HepG2 (cell line): Measurements from ENCODE around the gene OR14I1. TPM values are rescaled to one million over a fixed set of nuclear protein-coding genes. Genes with fewer than 3 reads are reported as not detected.

Experiments used
- ATAC-seq: fragments of 200-7000 bp; cut with Tn5 transposase; 3 replicates; pipeline ENCODE4 v1.9.1; 2020; ENCODE audit warnings: mild to moderate bottlenecking, moderate library complexity
- BruUV-seq: library from RNA; stranded (reverse); fragments of 400-500 nt; replicated peaks from 2 replicates; lab custom pipeline; 2021; lab: Mats Ljungman, UMichigan
- CTCF ChIA-PET: fragments of 300-600 bp; formaldehyde crosslinking; extraction: SDS; loops from one replicate; lab custom pipeline; 2021; ENCODE audit warnings: low total read pairs, inconsistent platforms, low intra/inter-chr PET ratio; lab: Yijun Ruan, JAX
- POLR2A ChIA-PET: fragments of 350-600 bp; sonication (Branson Sonifier 250); formaldehyde crosslinking; loops from one replicate; lab custom pipeline; 2020; ENCODE audit warnings: antibody characterized with exemption, inconsistent platforms; lab: Yijun Ruan, JAX
- DNase-seq: peaks from one replicate; pipeline ENCODE4 v3.0.0-alpha.2; 2015; ENCODE audit warnings: low spot score
- FAIRE-seq: peaks from 3 replicates; lab custom pipeline; 2011; peaks lifted over from hg19 to GRCh38; lab: Jason Lieb, UNC
- H2AFZ ChIP-seq: one replicate; pipeline ENCODE4 v1.6.1; 2011; ENCODE audit warnings: low read length, inconsistent platforms
- H3K27ac ChIP-seq: fragments of 300-600 bp; 3 replicates; pipeline ENCODE4 v1.8.0; 2011; ENCODE audit warnings: mixed run types, mild to moderate bottlenecking, mixed read lengths, low read length, inconsistent platforms; ENCODE audit not compliant: insufficient read depth; ENCODE audit errors: extremely low read length
- H3K27me3 ChIP-seq, 2 experiments: fragments of 200-600 bp in 1 of 2; 2 replicates in 1 of 2; 3 replicates in 1 of 2; pipeline versions ENCODE4 v1.6.0 to v1.8.0; 2011; ENCODE audit warnings: low read length in 2 of 2, mild to moderate bottlenecking in 2 of 2, moderate library complexity in 2 of 2, inconsistent platforms in 1 of 2; ENCODE audit not compliant: insufficient read depth in 2 of 2, control insufficient read depth in 1 of 2
- H3K36me3 ChIP-seq, 2 experiments: fragments of 200-600 bp in 1 of 2; replicated peaks in 1 of 2; 2 replicates in 1 of 2; 3 replicates in 1 of 2; pipeline versions ENCODE4 v1.5.1 to v1.8.0; 2011; ENCODE audit warnings: low read length in 2 of 2, inconsistent platforms in 1 of 2; ENCODE audit not compliant: insufficient read depth in 2 of 2, control insufficient read depth in 1 of 2
- H3K4me1 ChIP-seq: 2 replicates; pipeline ENCODE4 v1.5.1; 2012; ENCODE audit warnings: low read length, inconsistent platforms; ENCODE audit not compliant: insufficient read depth
- H3K4me2 ChIP-seq: 2 replicates; pipeline ENCODE4 v1.6.0; 2011; ENCODE audit warnings: low read depth, low read length, inconsistent platforms
- H3K4me3 ChIP-seq, 3 experiments: fragments of 200-600 bp in 1 of 3; sonication (generic), shearing (Covaris generic) in 1 of 3; replicated peaks in 1 of 3; 2 replicates each; pipeline ENCODE4 v1.5.1; 2011 to 2016; ENCODE audit warnings: low read length in 3 of 3, inconsistent platforms in 2 of 3, low read depth in 2 of 3, mild to moderate bottlenecking in 2 of 3, control low read depth in 1 of 3, mixed read lengths in 1 of 3; ENCODE audit not compliant: insufficient read depth in 1 of 3
- H3K79me2 ChIP-seq: one replicate; pipeline ENCODE4 v1.6.1; 2011; ENCODE audit warnings: low read length, inconsistent platforms; ENCODE audit not compliant: insufficient read depth
- H3K9ac ChIP-seq: 2 replicates; pipeline ENCODE4 v1.6.0; 2011; ENCODE audit warnings: mild to moderate bottlenecking, low read depth, low read length, inconsistent platforms; ENCODE audit not compliant: insufficient read depth
- H3K9me3 ChIP-seq: 2 replicates; pipeline ENCODE4 v1.5.1; 2012; ENCODE audit warnings: mild to moderate bottlenecking, low read length
- H4K20me1 ChIP-seq: 2 replicates; pipeline ENCODE4 v1.6.0; 2011; ENCODE audit warnings: inconsistent platforms, mild to moderate bottlenecking, low read length, moderate library complexity; ENCODE audit not compliant: insufficient read depth
- ETV6 ChIP-seq: sonication (generic); formaldehyde crosslinking; conservative IDR thresholded peaks from 2 replicates; pipeline ENCODE4 v1.4.0; 2020; ENCODE audit warnings: missing genetic modification reagents
- GABPB1 ChIP-seq: IDR thresholded peaks from 2 replicates; pipeline ENCODE4 v1.6.1; 2016; ENCODE audit warnings: mild to moderate bottlenecking, missing genetic modification reagents, moderate library complexity, missing compliant biosample characterization
- GMEB1 ChIP-seq: sonication (generic); formaldehyde crosslinking; IDR thresholded peaks from 2 replicates; pipeline ENCODE4 v1.5.1; 2020; ENCODE audit warnings: missing genetic modification reagents, mild to moderate bottlenecking, borderline replicate concordance
- HOXA7 ChIP-seq: sonication (generic); formaldehyde crosslinking; IDR thresholded peaks from 2 replicates; pipeline ENCODE4 v1.8.1; 2022; ENCODE audit warnings: mild to moderate bottlenecking, missing genetic modification reagents, moderate library complexity
- KDM2A ChIP-seq: sonication (generic); formaldehyde crosslinking; IDR thresholded peaks from 2 replicates; pipeline ENCODE4 v1.4.0; 2020; ENCODE audit warnings: low read depth, missing genetic modification reagents, borderline replicate concordance
- NFKB2 ChIP-seq: sonication (generic); formaldehyde crosslinking; IDR thresholded peaks from 2 replicates; pipeline ENCODE4 v1.4.0; 2020; ENCODE audit warnings: missing genetic modification reagents, borderline replicate concordance
- SRSF4 ChIP-seq: fragments of 200-400 bp; formaldehyde crosslinking; IDR thresholded peaks from one replicate; pipeline ENCODE4 v1.6.1; 2018; ENCODE audit warnings: mild to moderate bottlenecking, low read depth, low read length, moderate library complexity; ENCODE audit not compliant: poor library complexity, severe bottlenecking
- STAG1 ChIP-seq: sonication (generic); formaldehyde crosslinking; IDR thresholded peaks from 2 replicates; pipeline ENCODE4 v1.4.0; 2020; ENCODE audit warnings: missing genetic modification reagents
- TBP ChIP-seq: sonication (generic); formaldehyde crosslinking; IDR thresholded peaks from 2 replicates; pipeline ENCODE4 v1.5.0; 2020; ENCODE audit warnings: missing genetic modification reagents
- ZNF737 ChIP-seq: sonication (generic); formaldehyde crosslinking; IDR thresholded peaks from 2 replicates; pipeline ENCODE4 v1.5.0; 2020; ENCODE audit warnings: missing genetic modification reagents, mild to moderate bottlenecking, borderline replicate concordance
- WGBS: methylation state at CpG from one replicate; pipeline ENCODE4 v1.1.6; 2017; ENCODE audit warnings: low lambda C conversion rate; 5-methylcytosine and 5-hydroxymethylcytosine counted together
- in situ Hi-C: cut with HindIII; loops from 2 replicates; pipeline ENCODE4 v1.10.0; 2017; ENCODE audit warnings: low pct_unique_long_range_greater_than_20kb; ENCODE audit not compliant: extremely low pct_ligation_motif_present
- intact Hi-C: fragments of 100-400 bp; cut with micrococcal nuclease; formaldehyde crosslinking; loops from one replicate; pipeline ENCODE4 v1.10.0; 2022; ENCODE audit not compliant: unreplicated experiment
- polyA plus RNA-seq, 8 experiments: library from polyadenylated mRNA; depleted of rRNA in 3 of 8; stranded (reverse) in 7 of 8; unstranded in 1 of 8; fragments of >200 nt; fragmentation: Illumina TruSeq in 4 of 8; extraction: Trizol in 4 of 8; gene quantifications; 2 replicates each; pipeline versions ENCODE4 v1.2.1 to v1.2.3, GENCODE V29; 2011 to 2016; ENCODE audit warnings: low read depth in 4 of 8, missing spikeins in 1 of 8, mixed read lengths in 1 of 8; ENCODE audit not compliant: insufficient read depth in 1 of 8
- total RNA-seq, 5 experiments: library from RNA; depleted of rRNA; stranded (reverse); fragments of >200 nt; fragmentation: Illumina TruSeq; extraction: Trizol; gene quantifications; 2 replicates each; pipeline ENCODE4 v1.2.3, GENCODE V29; 2016; ENCODE audit warnings: low read depth in 1 of 5
- TF ChIP-seq, protein P1 (sequence below): sonication (generic); formaldehyde crosslinking; IDR thresholded peaks from 2 replicates; pipeline ENCODE4 v1.5.0; 2020; ENCODE audit warnings: mild to moderate bottlenecking, missing genetic modification reagents, moderate library complexity

Gene OR14I1
- total and polyA plus RNA-seq, 2 of the 13 experiments (the other 11 are each of a cell fraction or from before 2014, with no cell fraction given), result not detected

GRCh38 chr1:248697907-248698306 is 4.7 kb downstream of the OR14I1 start:
- ChIA-PET POLR2A (no interaction called here), CTCF (interaction anchor here (4.3 kb wide), 1 partner anchor 108 kb away, joined by 40 read pairs; no protein-coding TSS in a partner anchor)
- no peaks in the 10 kb centered on the region for H3K4me1 ChIP-seq
- H4K20me1 ChIP-seq, result no peaks in the 10 kb centered on the region
- H3K36me3 ChIP-seq, result no peaks in the 10 kb centered on the region
- intact Hi-C loops (loop anchor here (5.0 kb wide), 1 partner anchor 94 kb away; no protein-coding TSS in a partner anchor), in situ Hi-C loops (loop anchor here (10.0 kb wide), 1 partner anchor 73 kb away; no protein-coding TSS in a partner anchor)
- TF ChIP-seq, protein P1, sequence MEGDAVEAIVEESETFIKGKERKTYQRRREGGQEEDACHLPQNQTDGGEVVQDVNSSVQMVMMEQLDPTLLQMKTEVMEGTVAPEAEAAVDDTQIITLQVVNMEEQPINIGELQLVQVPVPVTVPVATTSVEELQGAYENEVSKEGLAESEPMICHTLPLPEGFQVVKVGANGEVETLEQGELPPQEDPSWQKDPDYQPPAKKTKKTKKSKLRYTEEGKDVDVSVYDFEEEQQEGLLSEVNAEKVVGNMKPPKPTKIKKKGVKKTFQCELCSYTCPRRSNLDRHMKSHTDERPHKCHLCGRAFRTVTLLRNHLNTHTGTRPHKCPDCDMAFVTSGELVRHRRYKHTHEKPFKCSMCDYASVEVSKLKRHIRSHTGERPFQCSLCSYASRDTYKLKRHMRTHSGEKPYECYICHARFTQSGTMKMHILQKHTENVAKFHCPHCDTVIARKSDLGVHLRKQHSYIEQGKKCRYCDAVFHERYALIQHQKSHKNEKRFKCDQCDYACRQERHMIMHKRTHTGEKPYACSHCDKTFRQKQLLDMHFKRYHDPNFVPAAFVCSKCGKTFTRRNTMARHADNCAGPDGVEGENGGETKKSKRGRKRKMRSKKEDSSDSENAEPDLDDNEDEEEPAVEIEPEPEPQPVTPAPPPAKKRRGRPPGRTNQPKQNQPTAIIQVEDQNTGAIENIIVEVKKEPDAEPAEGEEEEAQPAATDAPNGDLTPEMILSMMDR (CRISPR knock-in tag), result peak; percentile 22; the same call in 1 of the 2 replicates
- no peak for TF ChIP-seq TBP (CRISPR knock-in tag)
- peak; percentile 45 for TF ChIP-seq STAG1
- H3K9ac ChIP-seq, result no peak overlapping the region
- H2AFZ ChIP-seq, result no peak overlapping the region
- no peaks in the 10 kb centered on the region for H3K79me2 ChIP-seq
- 39% methylated on average over 6 of the region's 6 CpGs for WGBS
- FAIRE-seq (no peak), ATAC-seq (no peak), DNase-seq (no peak)
- BruUV-seq, result no TSS peak
- no peak overlapping the region for H3K4me3 ChIP-seq
- H3K9me3 ChIP-seq, result no peaks in the 10 kb centered on the region
- no peak overlapping the region for H3K4me2 ChIP-seq
- no peaks in the 10 kb centered on the region for H3K27me3 ChIP-seq
- H3K27ac ChIP-seq, result no peak overlapping the region

DNA sequence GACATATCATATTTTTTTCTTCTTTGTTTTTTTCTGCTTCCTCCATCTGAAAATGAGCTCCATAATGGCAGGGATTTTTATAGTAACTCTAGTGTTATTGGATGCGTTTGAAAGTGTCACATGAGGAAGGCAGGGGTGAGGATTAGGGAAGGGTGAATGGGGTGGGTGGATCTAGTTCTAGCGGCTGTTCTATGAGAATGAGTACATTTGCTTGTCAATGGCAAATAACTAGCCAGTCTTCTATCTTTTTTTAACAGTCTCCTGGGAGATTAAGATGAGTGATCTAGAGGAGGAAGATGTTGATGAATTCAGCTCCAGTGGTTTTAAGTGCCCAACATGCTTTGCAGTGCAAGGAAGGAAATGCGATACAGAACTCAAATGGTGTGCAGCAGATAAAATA is 5.8 kb downstream of the OR14I1 start:
- intact Hi-C loops (loop anchor here (1.0 to 5.0 kb wide), 3 partner anchors 96 to 142 kb away; partner anchors contain the start of gene ZNF672), in situ Hi-C loops (loop anchor here (10.0 kb wide), 1 partner anchor 72 kb away; no protein-coding TSS in a partner anchor)
- Histone ChIP-seq H4K20me1 (no peaks in the 10 kb centered on the region), H3K9ac (no peak overlapping the region), H3K79me2 (no peaks in the 10 kb centered on the region), H3K9me3 (no peaks in the 10 kb centered on the region), H2AFZ (no peak overlapping the region), H3K27ac (no peak overlapping the region), H3K36me3 (no peaks in the 10 kb centered on the region), H3K27me3 (no peaks in the 10 kb centered on the region), H3K4me1 (no peaks in the 10 kb centered on the region), H3K4me3 (no peak overlapping the region), H3K4me2 (no peak overlapping the region)
- 32% methylated on average over 3 of the region's 3 CpGs for WGBS
- ChIA-PET CTCF (interaction anchor here (0.7 to 4.3 kb wide), 2 partner anchors 75 to 109 kb away, joined by 3 to 40 read pairs; no protein-coding TSS in a partner anchor), POLR2A (no interaction called here)
- TF ChIP-seq ZNF737 (CRISPR knock-in tag) (no peak), GABPB1 (CRISPR knock-in tag) (no peak), GMEB1 (CRISPR knock-in tag) (no peak), SRSF4 (no peak), ETV6 (CRISPR knock-in tag) (no peak), HOXA7 (CRISPR knock-in tag) (no peak), KDM2A (CRISPR knock-in tag) (no peak), NFKB2 (no peak)
- DNase-seq (no peak), FAIRE-seq (no peak), ATAC-seq (no peak)
- no TSS peak for BruUV-seq
